ENCODE results near the gene NOS1.
"Not testable (repeated sequence)": the region's sequence is repeated elsewhere in the genome, so short reads cannot be mapped to it uniquely, and the experiment has no call there.

NOS1 gene

GRCh38 chr12:117187421-117187820 is 174.0 kb downstream of the NOS1 start:
- H3K4me3 ChIP-seq (ENCODE audit: low read length) = no peak overlapping the region
- TF ChIP-seq CTCF (conservative IDR thresholded peaks at IDR 0.05; ENCODE audit: low read depth, low read length) = no peak
- no peak for DNase-seq (ENCODE audit: low read depth)

GRCh38 chr12:117182866-117183265 is 178.6 kb downstream of the NOS1 start:
- no peak overlapping the region for H3K4me3 ChIP-seq (ENCODE audit: low read length)
- no peak for DNase-seq (ENCODE audit: low read depth)
- no peak for TF ChIP-seq CTCF (conservative IDR thresholded peaks at IDR 0.05; ENCODE audit: low read depth, low read length)

GRCh38 chr12:117181468-117181843 is 180.0 kb downstream of the NOS1 start:
- not testable (repeated sequence) for H3K4me3 ChIP-seq (ENCODE audit: low read length); DNase-seq (ENCODE audit: low read depth)

GRCh38 chr12:117180758-117181467 is 180.5 kb downstream of the NOS1 start:
- no peak overlapping the region for H3K4me3 ChIP-seq (ENCODE audit: low read length)
- TF ChIP-seq CTCF (conservative IDR thresholded peaks at IDR 0.05; ENCODE audit: low read depth, low read length) = no peak
- DNase-seq (ENCODE audit: low read depth) = no peak

- H3K4me3 ChIP-seq (ENCODE audit: low read length) = no peak overlapping the region
- DNase-seq (ENCODE audit: low read depth) = no peak
- TF ChIP-seq CTCF (conservative IDR thresholded peaks at IDR 0.05; ENCODE audit: low read depth, low read length) = no peak
Observed at GRCh38 chr12:117178745-117179144, 182.7 kb downstream of the NOS1 start.

- DNase-seq (ENCODE audit: low read depth) = no peak
- H3K4me3 ChIP-seq (ENCODE audit: low read length) = no peak overlapping the region
Observed at GRCh38 chr12:117178301-117178700, 183.1 kb downstream of the NOS1 start.

GRCh38 chr12:117172168-117172567 is 189.3 kb downstream of the NOS1 start:
- no peak overlapping the region for H3K4me3 ChIP-seq (ENCODE audit: low read length)
- no peak for DNase-seq (ENCODE audit: low read depth)
- TF ChIP-seq CTCF (conservative IDR thresholded peaks at IDR 0.05; ENCODE audit: low read depth, low read length) = no peak

More at GRCh38 chr12:117178301-117178700, 183.1 kb downstream of the NOS1 start:
- no peak for TF ChIP-seq CTCF (conservative IDR thresholded peaks at IDR 0.05; ENCODE audit: low read depth, low read length)

Data from retinal pigment epithelial cell (primary cell).